ENCODE data around the gene MAP3K5.

Gene MAP3K5

DNA sequence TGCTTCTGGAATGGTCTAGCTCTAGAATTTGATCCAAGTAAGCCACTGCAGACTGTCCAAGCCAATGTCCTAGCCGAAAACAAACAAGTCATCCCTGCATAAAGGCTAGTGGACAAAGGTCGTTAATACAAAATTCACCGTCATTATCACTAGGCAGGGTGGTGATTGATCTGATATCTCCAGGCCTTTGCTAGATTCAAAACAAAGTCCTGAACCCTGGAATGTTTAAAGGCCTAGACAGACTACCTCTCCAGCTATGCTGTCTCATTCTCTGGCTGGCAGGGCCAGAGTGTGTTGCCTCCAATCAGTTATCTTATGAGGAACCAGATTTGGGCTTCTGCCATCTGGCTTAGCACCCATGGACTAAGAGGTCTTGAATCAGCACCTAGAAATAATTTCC is 280.4 kb downstream of the MAP3K5 start:
- DNase-seq (ENCODE audit: low spot score): no peak

DNA sequence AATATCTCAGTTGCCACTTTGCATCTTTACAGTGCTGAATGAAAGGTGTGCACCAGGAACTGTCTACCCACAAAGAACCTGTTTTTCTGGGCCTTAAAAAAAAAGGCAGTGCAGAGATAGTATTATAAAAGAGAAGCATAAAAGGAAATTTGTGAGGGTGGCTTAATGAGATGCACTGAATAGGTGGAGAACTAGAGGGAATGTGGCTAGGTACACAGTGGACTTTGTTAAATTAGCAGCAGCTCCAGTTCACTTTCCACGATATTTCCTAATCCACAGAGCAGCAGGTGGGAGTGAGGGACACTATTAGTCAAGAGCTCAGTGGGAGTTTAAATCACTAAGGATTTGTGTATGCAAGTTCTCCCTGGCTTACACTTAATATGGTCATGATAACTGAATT is 280.9 kb downstream of the MAP3K5 start:
- no peak for DNase-seq (ENCODE audit: low spot score)

DNA sequence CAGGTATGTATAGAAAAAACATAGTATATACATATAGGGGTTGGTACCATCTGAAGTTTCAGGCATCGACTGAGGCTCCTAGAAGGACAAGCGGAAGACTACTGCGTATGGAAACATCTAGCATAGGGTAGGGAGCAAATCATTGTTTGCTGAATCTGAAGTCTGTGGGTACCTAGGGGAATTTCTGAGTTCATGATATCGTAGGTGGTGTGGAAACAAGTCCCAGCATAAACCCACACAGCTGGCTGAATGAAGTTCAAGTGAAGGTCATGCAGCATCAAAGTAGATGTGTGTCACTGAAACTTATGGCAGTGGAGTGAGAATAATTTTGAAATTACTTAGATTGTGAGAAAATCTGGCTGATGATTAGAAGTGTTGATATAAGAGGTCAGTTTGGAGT is 281.5 kb downstream of the MAP3K5 start:
- no peak for DNase-seq (ENCODE audit: low spot score)

DNA sequence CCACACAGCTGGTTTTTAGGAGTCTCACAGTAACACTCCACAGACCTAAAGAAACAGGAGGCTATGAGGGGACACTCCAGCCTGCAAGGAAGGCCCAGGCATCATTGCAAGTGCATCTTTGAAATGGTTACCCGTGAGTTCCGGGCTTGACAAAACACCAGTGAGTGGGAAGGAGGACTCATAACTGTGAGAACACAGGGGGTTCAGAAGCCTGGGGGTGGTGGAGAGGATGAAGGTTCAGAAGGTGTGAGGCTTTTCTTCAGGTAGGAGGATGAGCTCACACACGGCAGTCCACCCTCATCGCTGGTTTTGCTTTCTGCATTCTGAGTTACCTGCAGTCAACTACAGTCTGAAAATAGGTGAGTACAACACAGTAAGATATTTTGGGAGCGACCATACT is 282.0 kb downstream of the MAP3K5 start:
- no peak for DNase-seq (ENCODE audit: low spot score)

DNA sequence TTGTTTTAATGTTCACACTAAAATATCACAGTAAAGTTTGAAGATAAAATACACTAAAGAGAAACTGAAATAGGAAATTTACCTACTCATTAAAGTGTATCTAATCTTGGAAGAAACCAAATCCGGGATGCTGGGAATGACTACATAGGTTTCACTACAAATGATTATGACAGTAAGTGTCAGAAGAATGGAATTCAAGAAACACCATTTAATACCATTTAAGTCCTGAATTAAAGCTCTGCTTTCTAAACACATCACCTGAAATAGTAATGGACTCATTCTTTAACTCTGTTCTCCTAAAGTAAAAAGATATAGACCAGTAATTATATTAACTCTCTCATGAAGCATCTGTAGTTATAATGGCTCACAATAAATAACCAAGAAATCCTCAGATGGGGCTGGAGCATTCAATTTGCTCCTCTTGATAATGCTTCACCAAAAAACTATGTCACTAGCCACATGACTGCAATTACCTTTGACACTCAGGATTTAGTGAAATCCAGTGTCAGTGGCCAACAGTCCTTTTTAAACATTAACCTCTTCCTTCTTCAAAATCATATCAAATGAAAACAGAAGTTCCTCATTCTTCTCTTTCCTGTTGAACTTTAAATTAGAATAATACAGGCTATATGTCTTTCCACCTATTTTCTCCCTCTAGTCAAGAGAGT is 283.4 kb downstream of the MAP3K5 start:
- DNase-seq (ENCODE audit: low spot score): no peak
